Hematopoietic multipotent progenitor cell treated with erythropoietin and hydrocortisone succinate and interleukin-3 and kit ligand, for 6 days (in vitro differentiated cells): ENCODE results near the gene EYS.
"Not testable (repeated sequence)": the region's sequence is repeated elsewhere in the genome, so short reads cannot be mapped to it uniquely, and the experiment has no call there.

Source experiments
- DNase-seq: peaks from one replicate; pipeline ENCODE4 v3.0.0-alpha.2; 2015

Gene EYS

DNA sequence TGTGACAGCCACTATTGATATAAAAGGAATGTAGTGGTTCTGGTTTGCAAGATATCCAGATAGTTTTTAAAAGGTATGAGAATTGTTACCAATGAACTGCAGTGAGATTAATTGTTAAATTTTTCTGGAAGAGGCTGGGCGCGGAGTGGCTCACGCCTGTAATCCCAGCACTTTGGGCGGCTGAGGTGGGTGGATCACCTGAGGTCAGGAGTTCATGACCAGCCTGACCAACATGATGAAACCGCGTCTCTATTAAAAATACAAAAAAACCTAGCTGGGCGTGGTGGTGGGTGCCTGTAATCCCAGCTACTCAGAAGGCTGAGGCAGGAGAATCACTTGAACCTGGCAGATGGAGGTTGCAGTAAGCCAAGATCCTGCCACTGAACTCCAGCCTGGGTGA lies 1906.6 kb downstream of the EYS start:
- not testable (repeated sequence) for DNase-seq

DNA sequence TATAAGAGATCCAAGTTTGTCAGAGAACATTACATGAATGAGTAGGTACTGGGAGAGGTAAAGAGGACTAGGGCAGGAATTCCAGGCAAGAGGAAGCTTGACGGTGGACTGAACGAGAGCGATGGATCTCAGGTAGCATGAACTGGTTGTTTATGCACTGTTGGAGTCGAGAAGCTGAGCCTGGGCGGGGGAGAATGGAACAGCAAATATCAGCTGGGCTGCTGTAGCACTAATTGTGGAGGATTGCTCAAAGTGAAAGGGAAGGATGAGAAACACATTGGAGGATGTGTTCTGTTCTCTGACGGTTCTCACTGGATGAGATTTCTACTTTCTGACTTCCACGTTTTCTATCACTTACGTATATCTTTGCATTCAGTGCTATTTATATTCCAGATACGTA lies 1907.2 kb downstream of the EYS start:
- DNase-seq = no peak

DNA sequence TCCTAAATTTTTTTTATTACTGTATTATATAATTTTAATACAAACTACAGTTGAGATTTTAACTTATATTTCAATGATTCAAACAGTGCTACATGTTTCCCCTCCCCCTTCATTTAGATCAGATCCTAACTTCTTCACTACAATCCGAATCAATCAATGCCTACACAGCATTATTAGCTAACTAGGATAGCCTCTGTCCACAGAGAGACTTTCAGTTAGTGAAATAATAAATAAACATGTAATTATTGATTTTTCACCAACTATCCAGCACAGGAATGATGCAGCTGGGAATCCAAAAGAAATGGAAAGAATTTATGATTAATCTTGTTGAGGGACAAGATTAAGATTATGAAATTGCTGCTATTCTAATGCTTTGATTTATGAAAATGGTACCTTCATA lies 1907.7 kb downstream of the EYS start:
- DNase-seq = no peak

GRCh38 chr6:63798378-63798777 lies 1908.6 kb downstream of the EYS start:
- no peak for DNase-seq

- no peak for DNase-seq
These were observed 1909.3 kb downstream of the EYS start for GRCh38 chr6:63797721-63798120.

DNA sequence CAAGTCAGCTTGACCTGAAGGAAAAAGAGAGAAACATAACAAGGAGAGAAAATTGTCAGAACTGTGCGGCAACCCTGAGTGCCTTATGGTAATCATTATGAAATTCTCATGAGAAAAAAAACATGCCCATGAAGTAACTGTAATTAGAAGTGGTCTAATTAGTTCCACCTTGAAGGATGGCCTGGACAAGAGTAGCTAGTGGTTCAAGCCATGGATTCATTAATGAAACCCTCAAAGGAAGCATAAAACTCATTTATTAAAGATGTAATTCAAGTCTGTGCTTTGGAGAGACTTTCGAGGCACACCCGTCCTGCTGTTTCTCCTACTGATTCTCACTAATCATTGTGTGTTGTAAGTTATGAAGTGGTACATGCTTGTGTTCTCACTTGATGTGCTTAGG lies 1911.2 kb downstream of the EYS start:
- no peak for DNase-seq

GRCh38 chr6:63795006-63795405 lies 1912.0 kb downstream of the EYS start:
- no peak for DNase-seq

DNA sequence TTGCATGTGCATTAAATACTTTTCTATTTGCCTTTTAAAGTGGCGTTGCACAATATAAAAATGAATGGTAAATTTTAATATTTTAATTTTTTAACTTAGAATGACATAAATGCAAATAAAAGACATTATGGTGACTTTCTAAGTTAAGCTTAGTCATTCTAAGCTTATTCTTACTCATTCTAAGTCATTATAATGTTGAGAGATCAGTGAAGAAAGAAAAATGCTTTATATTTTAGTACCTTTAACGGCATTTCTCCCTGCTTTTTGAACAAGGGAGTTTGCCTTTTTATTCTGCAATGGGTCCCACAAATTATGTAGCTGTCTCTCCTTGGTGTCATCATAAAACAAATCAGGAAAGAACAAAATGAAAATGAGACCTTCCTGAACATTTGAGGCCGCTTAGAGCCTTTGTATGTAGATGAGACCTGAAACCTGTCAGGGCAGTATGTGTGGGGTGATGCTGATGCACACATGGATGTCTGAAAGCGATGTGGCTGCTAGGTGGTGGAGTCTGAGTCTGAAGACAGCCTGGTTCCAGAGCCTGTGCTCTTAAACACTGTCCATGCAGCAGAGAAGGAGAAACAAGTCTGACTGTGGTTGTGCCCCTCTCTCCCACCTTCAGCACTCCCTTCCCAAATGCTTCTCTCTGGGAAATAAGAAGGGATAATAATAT lies 1913.4 kb downstream of the EYS start:
- no peak for DNase-seq

DNA sequence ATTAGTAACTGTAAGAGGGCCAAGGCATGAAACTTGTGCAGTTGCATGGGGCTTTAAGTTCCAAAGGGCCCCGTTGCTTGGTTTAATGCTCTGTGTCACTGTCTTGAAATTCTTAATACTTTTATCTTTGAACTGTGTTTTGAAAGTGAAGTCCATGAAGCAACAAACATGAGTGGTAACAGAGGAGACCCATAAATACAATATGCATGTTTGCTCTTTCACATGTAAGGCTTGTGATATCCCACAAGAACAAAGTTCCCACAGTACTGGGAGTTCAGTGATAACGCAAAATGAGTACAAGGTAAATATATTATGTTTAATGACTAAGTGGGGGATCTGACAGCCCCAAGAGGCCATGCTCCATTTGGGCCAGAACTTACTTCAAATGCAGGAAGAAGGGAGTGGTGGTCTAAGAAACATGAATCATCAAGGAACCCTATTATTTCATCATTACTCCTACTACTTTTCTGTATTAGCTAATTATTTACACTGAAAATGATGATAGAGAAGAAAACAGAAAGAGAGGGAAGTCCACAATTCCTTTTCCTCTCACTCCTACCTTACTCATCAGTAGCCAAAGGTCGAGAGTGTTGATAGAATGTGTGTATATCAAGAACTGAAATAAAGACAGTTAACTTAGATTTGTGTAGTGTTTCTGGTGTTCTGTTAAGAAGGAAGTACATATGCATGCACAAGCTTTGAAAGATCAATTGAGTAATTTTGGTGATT lies 1914.1 kb downstream of the EYS start:
- DNase-seq = no peak

DNA sequence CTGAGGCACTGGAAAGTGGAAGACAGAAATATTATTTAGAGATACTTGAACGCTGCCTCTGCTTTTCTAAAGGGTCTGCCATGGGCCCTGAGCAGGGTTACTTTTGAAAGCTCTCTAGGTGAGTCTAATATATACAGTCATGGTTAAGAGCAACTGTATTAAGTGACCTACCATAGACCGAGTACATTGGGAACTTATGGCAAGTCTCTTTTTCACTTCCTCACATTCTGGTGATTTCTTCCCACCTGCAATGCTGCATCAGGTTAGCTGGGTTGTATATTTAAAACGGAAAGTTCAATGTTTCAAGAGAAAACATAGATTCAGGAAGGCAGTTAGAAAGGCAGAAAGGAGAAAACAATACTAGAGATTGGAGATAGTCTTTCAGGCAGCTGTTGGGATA lies 1916.7 kb downstream of the EYS start:
- no peak for DNase-seq

- DNase-seq = no peak
These were observed 1917.3 kb downstream of the EYS start for GRCh38 chr6:63789699-63790098.

GRCh38 chr6:63788569-63788968 lies 1918.5 kb downstream of the EYS start:
- DNase-seq = no peak

- no peak for DNase-seq
These were observed 1920.0 kb downstream of the EYS start for GRCh38 chr6:63787021-63787420.

DNA sequence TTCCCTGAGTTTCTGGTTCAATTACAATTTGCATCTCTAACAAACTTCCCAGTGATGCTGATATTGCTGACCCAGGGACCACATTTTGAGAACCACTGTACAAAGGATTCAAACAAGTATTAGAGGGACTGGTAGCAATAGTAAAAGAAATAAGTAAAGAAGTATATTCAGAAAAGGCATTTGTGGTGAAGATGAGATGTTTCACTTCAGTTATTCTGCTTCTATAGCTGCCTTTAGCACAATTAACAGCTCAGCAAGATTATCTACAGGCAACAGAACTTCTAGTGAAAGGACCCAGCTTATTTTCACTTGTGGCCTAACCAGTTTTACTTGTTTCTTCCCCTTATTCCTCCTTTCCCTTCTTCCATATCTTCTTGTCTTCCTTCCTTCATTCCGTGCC lies 1922.0 kb downstream of the EYS start:
- no peak for DNase-seq

- no peak for DNase-seq
These were observed 1923.9 kb downstream of the EYS start for GRCh38 chr6:63783096-63783495.

- no peak for DNase-seq
These were observed 1932.1 kb downstream of the EYS start for GRCh38 chr6:63774961-63775360.

GRCh38 chr6:63773200-63773599 lies 1933.8 kb downstream of the EYS start:
- no peak for DNase-seq

- no peak for DNase-seq
These were observed 1941.2 kb downstream of the EYS start for GRCh38 chr6:63765828-63766227.

DNA sequence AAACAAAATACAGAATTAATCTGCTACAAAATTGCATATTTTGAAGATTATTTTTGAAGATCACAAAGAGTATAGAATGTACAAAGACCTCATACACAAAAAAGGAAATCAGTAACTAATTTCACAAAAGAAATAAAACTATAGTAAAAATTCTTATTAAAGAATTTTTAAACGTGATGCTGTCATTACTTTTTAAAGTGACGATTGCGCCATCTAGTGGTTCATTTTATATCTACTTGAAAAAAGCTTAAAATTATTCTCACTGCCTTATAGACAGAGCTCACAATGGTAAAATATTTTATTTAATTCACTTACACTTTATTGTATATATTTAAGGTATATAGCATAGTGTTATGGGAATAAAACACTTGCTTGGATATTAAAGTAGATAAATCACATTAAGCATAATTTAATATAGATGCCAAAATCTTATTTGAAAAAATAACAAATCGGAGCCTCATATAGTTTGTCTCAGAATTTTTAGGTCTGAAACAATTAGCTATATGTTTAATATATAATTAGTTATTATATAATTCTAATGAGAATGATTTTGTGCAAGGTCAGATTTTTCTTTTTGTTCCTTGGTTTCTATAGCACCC lies 1942.6 kb downstream of the EYS start:
- peak; percentile 78 for DNase-seq

- no peak for DNase-seq
These were observed 1946.8 kb downstream of the EYS start for GRCh38 chr6:63760199-63760598.

DNA sequence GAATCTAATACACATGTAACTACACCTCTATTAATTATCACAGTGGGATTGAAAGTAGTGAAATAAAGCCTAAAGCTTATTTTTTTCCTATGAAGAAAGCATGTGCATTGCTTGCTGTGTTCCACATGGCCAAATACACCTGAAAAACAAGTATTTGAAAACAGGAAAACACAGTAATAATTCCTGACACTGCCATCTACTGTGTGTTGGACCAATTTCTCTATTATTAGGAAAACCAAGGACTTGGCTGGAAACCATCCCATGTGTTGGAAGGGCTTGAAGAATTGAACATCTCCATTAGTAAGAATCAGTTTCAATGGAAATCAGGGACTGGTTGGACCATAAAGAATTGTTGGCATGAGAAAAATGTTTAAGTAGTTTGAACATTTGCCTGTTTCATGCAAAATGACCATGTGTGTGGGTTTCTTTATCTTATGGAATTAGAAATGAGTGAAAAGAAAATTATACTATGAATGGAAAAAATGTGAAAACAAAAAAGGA lies 1947.4 kb downstream of the EYS start:
- DNase-seq = no peak

- DNase-seq = no peak
These were observed 1949.2 kb downstream of the EYS start for GRCh38 chr6:63757826-63758225.

GRCh38 chr6:63757275-63757674 lies 1949.8 kb downstream of the EYS start:
- not testable (repeated sequence) for DNase-seq

- no peak for DNase-seq
These were observed 1956.6 kb downstream of the EYS start for GRCh38 chr6:63750400-63750799.
